ENCODE results near the gene DIAPH1. TPM values are rescaled to one million over a fixed set of nuclear protein-coding genes. Genes with fewer than 3 reads are reported as not detected.

The DIAPH1 gene
- total RNA-seq, 2 donors from 2014 or later: 256 to 327 TPM

DNA sequence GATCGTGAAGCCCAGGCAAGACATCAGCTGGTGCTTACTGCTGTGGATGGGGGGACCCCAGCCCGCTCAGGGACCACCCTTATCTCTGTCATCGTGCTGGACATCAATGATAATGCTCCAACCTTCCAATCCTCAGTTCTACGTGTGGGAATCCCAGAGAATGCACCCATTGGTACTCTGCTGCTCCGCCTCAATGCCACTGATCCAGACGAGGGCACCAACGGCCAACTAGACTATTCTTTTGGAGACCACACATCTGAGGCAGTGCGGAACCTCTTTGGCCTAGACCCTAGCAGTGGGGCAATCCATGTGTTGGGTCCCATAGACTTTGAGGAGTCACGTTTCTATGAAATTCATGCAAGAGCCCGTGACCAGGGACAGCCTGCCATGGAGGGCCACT, 129.0 kb downstream of the DIAPH1 start:
- Mint-ChIP-seq H3K27me3 (peaks cover 93% of the 10 kb centered on the region), H3K27ac (no peak overlapping the region), H3K4me3 (no peak overlapping the region)

GRCh38 chr5:141488591-141489561, 129.9 kb downstream of the DIAPH1 start, which contains the start of gene PCDHGC5:
TSS of gene PCDHGC5 (plus strand) at chr5:141489081. CDS start at chr5:141489241, 160 bp downstream.
- H3K4me3 Mint-ChIP-seq: no peak within 1 kb of the TSS
- ATAC-seq (no peak), DNase-seq (no peak)
- H3K4me1 Mint-ChIP-seq: peaks cover 6% of the 10 kb centered on the region
- H3K36me3 Mint-ChIP-seq (ENCODE audit: low read depth): peaks cover 5% of the 10 kb centered on the region
- H3K9me3 ChIP-seq (ENCODE audit: control insufficient read depth, low read length, poor library complexity, severe bottlenecking): no peaks in the 10 kb centered on the region
- H3K27ac Mint-ChIP-seq: no peak within 1 kb of the TSS
- peaks cover 93% of the 10 kb centered on the region for H3K27me3 Mint-ChIP-seq

More for the DNA sequence above, 129.0 kb downstream of the DIAPH1 start:
- no peak for ATAC-seq
- Mint-ChIP-seq H3K4me1 (peaks cover 4% of the 10 kb centered on the region), H3K36me3 (ENCODE audit: low read depth) (peaks cover 5% of the 10 kb centered on the region)
- no peak for DNase-seq
- no peaks in the 10 kb centered on the region for H3K9me3 ChIP-seq (ENCODE audit: control insufficient read depth, low read length, poor library complexity, severe bottlenecking)

DNA sequence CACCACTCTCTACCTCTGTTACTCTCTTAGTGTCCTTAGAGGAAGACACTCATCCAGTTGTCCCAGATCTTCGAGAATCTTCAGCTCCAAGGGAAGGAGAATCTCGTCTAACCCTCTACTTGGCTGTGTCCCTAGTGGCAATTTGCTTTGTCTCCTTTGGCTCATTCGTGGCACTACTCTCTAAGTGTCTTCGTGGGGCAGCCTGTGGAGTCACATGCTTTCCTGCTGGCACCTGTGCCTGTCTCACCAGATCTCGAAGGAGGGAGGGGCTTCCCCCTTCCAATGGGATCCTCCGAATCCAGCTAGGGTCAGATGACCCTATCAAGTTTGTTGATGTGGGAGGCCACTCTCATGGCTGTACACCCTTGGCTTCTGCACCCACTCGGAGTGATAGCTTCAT, 131.7 kb downstream of the DIAPH1 start:
- Mint-ChIP-seq H3K27me3 (peaks cover 96% of the 10 kb centered on the region), H3K27ac (no peak overlapping the region), H3K4me1 (peaks cover 4% of the 10 kb centered on the region), H3K36me3 (ENCODE audit: low read depth) (peaks cover 5% of the 10 kb centered on the region), H3K4me3 (no peak overlapping the region)
- ATAC-seq (no peak), DNase-seq (no peak)
- H3K9me3 ChIP-seq (ENCODE audit: control insufficient read depth, low read length, poor library complexity, severe bottlenecking): no peaks in the 10 kb centered on the region

DNA sequence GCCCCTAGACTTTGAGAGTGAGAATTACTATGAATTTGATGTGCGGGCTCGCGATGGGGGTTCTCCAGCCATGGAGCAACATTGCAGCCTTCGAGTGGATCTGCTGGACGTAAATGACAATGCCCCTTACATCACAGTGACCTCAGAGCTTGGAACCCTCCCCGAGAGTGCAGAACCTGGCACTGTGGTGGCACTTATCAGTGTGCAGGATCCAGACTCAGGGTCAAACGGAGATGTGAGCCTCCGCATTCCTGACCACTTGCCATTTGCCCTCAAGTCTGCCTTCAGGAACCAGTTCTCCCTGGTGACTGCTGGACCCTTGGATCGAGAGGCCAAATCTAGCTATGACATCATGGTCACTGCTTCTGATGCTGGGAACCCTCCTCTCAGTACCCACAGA, 132.7 kb downstream of the DIAPH1 start:
- H3K36me3 Mint-ChIP-seq (ENCODE audit: low read depth): peaks cover 3% of the 10 kb centered on the region
- no peak overlapping the region for H3K4me3 Mint-ChIP-seq
- peaks cover 2% of the 10 kb centered on the region for H3K4me1 Mint-ChIP-seq
- no peak for ATAC-seq
- peaks cover 96% of the 10 kb centered on the region for H3K27me3 Mint-ChIP-seq
- no peaks in the 10 kb centered on the region for H3K9me3 ChIP-seq (ENCODE audit: control insufficient read depth, low read length, poor library complexity, severe bottlenecking)
- H3K27ac Mint-ChIP-seq: no peak overlapping the region
- DNase-seq: no peak

- DNase-seq (no peak), ATAC-seq (no peak)
- Mint-ChIP-seq H3K36me3 (ENCODE audit: low read depth) (no peaks in the 10 kb centered on the region), H3K4me3 (no peak overlapping the region), H3K27ac (no peak overlapping the region), H3K27me3 (peaks cover 96% of the 10 kb centered on the region), H3K4me1 (peaks cover 2% of the 10 kb centered on the region)
- H3K9me3 ChIP-seq (ENCODE audit: control insufficient read depth, low read length, poor library complexity, severe bottlenecking): no peaks in the 10 kb centered on the region
Measured at GRCh38 chr5:141485321-141486055, 133.3 kb downstream of the DIAPH1 start.

DNA sequence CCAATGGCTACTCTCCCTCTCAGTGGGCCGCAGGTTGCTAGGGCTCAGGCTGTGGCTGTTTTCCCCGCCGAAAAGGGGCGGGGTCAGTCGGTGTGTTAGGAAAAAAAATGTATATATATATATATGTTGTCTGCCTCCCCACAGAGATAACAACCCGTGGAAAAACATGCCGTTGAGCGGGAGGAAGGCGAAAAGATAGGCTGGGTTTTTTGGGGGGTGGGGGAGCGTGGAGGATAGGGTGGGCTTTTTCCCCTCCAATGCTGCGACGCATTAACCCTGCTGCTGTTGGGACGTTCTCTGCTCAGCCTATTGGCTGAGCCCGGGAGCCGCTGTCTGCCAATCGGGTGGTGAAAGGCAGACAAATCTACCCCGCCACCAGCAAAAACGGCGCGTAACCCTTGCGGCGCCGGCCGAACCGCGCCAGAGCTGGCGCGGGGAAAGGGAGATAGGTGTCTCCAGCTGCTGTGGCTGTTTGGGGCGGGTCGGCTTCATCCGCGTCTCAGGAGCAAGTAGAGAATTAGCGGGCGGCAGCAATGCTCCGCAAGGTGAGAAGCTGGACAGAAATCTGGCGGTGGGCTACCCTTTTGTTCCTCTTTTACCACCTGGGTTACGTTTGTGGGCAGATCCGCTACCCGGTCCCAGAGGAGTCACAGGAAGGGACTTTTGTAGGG, 134.0 kb downstream of the DIAPH1 start, which contains the start of gene PCDHGC4:
PCDHGC4 (plus strand) TSS at position 390 of the 671 bp plus-strand sequence; CDS start at position 534, 144 bp downstream.
- peaks cover 96% of the 10 kb centered on the region for H3K27me3 Mint-ChIP-seq

DNA sequence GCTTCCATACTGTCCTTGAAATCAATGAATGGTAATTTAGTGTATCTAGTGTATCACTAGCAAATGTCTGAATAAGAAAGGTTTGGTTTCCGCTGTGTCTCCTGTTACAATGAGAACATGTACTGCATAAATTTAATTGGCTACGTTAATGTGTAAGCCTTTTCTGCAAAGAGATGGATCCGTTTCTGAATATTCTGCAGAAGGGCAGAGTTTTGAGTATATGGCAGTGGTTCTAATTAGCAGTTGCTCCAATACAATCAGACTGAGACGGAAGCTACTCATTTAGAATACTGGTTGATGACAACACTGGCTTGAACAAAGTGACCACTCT, 134.5 kb downstream of the DIAPH1 start:
- Mint-ChIP-seq H3K27me3 (peaks cover 96% of the 10 kb centered on the region), H3K4me1 (peaks cover 2% of the 10 kb centered on the region), H3K36me3 (ENCODE audit: low read depth) (no peaks in the 10 kb centered on the region), H3K4me3 (no peak overlapping the region), H3K27ac (no peak overlapping the region)
- ATAC-seq (no peak), DNase-seq (no peak)
- no peaks in the 10 kb centered on the region for H3K9me3 ChIP-seq (ENCODE audit: control insufficient read depth, low read length, poor library complexity, severe bottlenecking)

More for the DNA sequence above, 134.0 kb downstream of the DIAPH1 start, which contains the start of gene PCDHGC4:
- DNase-seq (no peak), ATAC-seq (no peak)
- Mint-ChIP-seq H3K4me3 (no peak within 1 kb of the TSS), H3K36me3 (ENCODE audit: low read depth) (no peaks in the 10 kb centered on the region), H3K27ac (no peak within 1 kb of the TSS), H3K4me1 (peaks cover 2% of the 10 kb centered on the region)
- H3K9me3 ChIP-seq (ENCODE audit: control insufficient read depth, low read length, poor library complexity, severe bottlenecking): no peaks in the 10 kb centered on the region

- H3K27ac Mint-ChIP-seq: no peak overlapping the region
- H3K4me1 Mint-ChIP-seq: peaks cover 2% of the 10 kb centered on the region
- DNase-seq: no peak
- peaks cover 92% of the 10 kb centered on the region for H3K27me3 Mint-ChIP-seq
- H3K4me3 Mint-ChIP-seq: no peak overlapping the region
- no peaks in the 10 kb centered on the region for H3K9me3 ChIP-seq (ENCODE audit: control insufficient read depth, low read length, poor library complexity, severe bottlenecking)
- H3K36me3 Mint-ChIP-seq (ENCODE audit: low read depth): no peaks in the 10 kb centered on the region
- ATAC-seq: no peak
Measured at GRCh38 chr5:141483902-141484301, 134.9 kb downstream of the DIAPH1 start.

- H3K4me3 Mint-ChIP-seq: no peak overlapping the region
Measured at GRCh38 chr5:141479776-141480175, 139.0 kb downstream of the DIAPH1 start.

GRCh38 chr5:141478321-141478945, 140.4 kb downstream of the DIAPH1 start:
- H3K4me1 Mint-ChIP-seq: peaks cover 15% of the 10 kb centered on the region

More at GRCh38 chr5:141479776-141480175, 139.0 kb downstream of the DIAPH1 start:
- ATAC-seq (no peak), DNase-seq (no peak)
- H3K9me3 ChIP-seq (ENCODE audit: control insufficient read depth, low read length, poor library complexity, severe bottlenecking): no peaks in the 10 kb centered on the region
- Mint-ChIP-seq H3K27me3 (peaks cover 93% of the 10 kb centered on the region), H3K36me3 (ENCODE audit: low read depth) (peaks cover 2% of the 10 kb centered on the region), H3K27ac (no peak overlapping the region), H3K4me1 (peaks cover 18% of the 10 kb centered on the region)

GRCh38 chr5:141477815-141478214, 141.0 kb downstream of the DIAPH1 start:
- no peak for ATAC-seq
- Mint-ChIP-seq H3K27me3 (peaks cover 88% of the 10 kb centered on the region), H3K4me1 (peaks cover 15% of the 10 kb centered on the region), H3K27ac (no peak overlapping the region), H3K4me3 (peak overlapping the region; percentile 19), H3K36me3 (ENCODE audit: low read depth) (peaks cover 2% of the 10 kb centered on the region)
- no peak for DNase-seq
- no peaks in the 10 kb centered on the region for H3K9me3 ChIP-seq (ENCODE audit: control insufficient read depth, low read length, poor library complexity, severe bottlenecking)

More at GRCh38 chr5:141478321-141478945, 140.4 kb downstream of the DIAPH1 start:
- H3K36me3 Mint-ChIP-seq (ENCODE audit: low read depth): peaks cover 2% of the 10 kb centered on the region
- peak overlapping the region; percentile 19 for H3K4me3 Mint-ChIP-seq
- peaks cover 93% of the 10 kb centered on the region for H3K27me3 Mint-ChIP-seq
- ATAC-seq: no peak
- no peak overlapping the region for H3K27ac Mint-ChIP-seq
- DNase-seq: no peak
- H3K9me3 ChIP-seq (ENCODE audit: control insufficient read depth, low read length, poor library complexity, severe bottlenecking): no peaks in the 10 kb centered on the region

DNA sequence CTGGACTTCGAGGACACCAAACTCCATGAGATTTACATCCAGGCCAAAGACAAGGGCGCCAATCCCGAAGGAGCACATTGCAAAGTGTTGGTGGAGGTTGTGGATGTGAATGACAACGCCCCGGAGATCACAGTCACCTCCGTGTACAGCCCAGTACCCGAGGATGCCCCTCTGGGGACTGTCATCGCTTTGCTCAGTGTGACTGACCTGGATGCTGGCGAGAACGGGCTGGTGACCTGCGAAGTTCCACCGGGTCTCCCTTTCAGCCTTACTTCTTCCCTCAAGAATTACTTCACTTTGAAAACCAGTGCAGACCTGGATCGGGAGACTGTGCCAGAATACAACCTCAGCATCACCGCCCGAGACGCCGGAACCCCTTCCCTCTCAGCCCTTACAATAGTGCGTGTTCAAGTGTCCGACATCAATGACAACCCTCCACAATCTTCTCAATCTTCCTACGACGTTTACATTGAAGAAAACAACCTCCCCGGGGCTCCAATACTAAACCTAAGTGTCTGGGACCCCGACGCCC, 141.7 kb downstream of the DIAPH1 start:
- H3K27me3 Mint-ChIP-seq: peaks cover 81% of the 10 kb centered on the region
- H3K36me3 Mint-ChIP-seq (ENCODE audit: low read depth): peaks cover 2% of the 10 kb centered on the region
- peaks cover 15% of the 10 kb centered on the region for H3K4me1 Mint-ChIP-seq
- ATAC-seq (no peak), DNase-seq (no peak)
- H3K4me3 Mint-ChIP-seq: peak overlapping the region; percentile 91
- no peak overlapping the region for H3K27ac Mint-ChIP-seq
- H3K9me3 ChIP-seq (ENCODE audit: control insufficient read depth, low read length, poor library complexity, severe bottlenecking): no peaks in the 10 kb centered on the region

All from T-helper 17 cell (primary cell).